ENCODE results near the gene OR4F6. TPM values are rescaled to one million over a fixed set of nuclear protein-coding genes. Genes with fewer than 3 reads are reported as not detected.
"Not testable (repeated sequence)": the region's sequence is repeated elsewhere in the genome, so short reads cannot be mapped to it uniquely, and the experiment has no call there.

The OR4F6 gene
- total and polyA plus RNA-seq, 2 experiments from 2014 or later: not detected

DNA sequence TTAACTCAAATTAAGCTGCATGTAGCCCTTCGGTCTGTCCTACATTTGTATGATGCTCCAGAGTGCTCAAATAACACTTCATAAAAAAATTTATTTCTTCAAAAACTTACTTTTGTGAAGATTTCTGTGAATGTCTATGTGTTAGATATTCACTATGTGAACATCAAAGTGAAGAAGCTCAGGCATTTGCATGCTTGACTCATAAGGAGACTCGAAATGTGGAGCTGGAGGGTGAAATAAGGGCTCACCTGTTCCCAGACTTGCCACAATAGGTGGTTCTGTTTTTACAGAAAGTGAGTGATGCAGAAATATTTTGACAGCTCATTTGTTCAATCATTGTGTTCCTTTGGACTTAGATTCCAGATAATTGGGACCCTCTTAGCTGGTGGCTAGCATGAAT, 16.9 kb upstream of the OR4F6 start:
- H3K79me2 ChIP-seq (replicated peaks; ENCODE audit: insufficient read depth); H3K27me3 Mint-ChIP-seq (ENCODE audit: insufficient read depth, low read depth, poor library complexity); H4K20me1 ChIP-seq (replicated peaks; ENCODE audit: insufficient read depth); H3K27me3 ChIP-seq (ENCODE audit: insufficient read depth); H3K36me3 Mint-ChIP-seq (ENCODE audit: low read depth); H3K4me3 Mint-ChIP-seq; H3K4me3 ChIP-seq; H3K4me1 Mint-ChIP-seq; H3K36me3 ChIP-seq (ENCODE audit: insufficient read depth); H3K27ac ChIP-seq (ENCODE audit: low read depth); ATAC-seq; DNase-seq (ENCODE audit: low spot score); H3K9me3 Mint-ChIP-seq; H2AFZ ChIP-seq; H3F3A ChIP-seq (replicated peaks; ENCODE audit: low read depth); H3K9me2 ChIP-seq (ENCODE audit: insufficient read depth); H3K27ac Mint-ChIP-seq; H3K4me1 ChIP-seq (ENCODE audit: insufficient read depth); H3K4me2 ChIP-seq: not testable (repeated sequence)

GRCh38 chr15:101788001-101788400, 15.3 kb upstream of the OR4F6 start:
- H3K79me2 ChIP-seq (replicated peaks; ENCODE audit: insufficient read depth); H3K36me3 Mint-ChIP-seq (ENCODE audit: low read depth); H3K9me2 ChIP-seq (ENCODE audit: insufficient read depth); H4K20me1 ChIP-seq (replicated peaks; ENCODE audit: insufficient read depth); DNase-seq (ENCODE audit: low spot score); H3K4me2 ChIP-seq; H3K36me3 ChIP-seq (ENCODE audit: insufficient read depth); ATAC-seq; H3K4me3 ChIP-seq; H3K27me3 Mint-ChIP-seq (ENCODE audit: insufficient read depth, low read depth, poor library complexity); H3K27ac Mint-ChIP-seq; H3K27ac ChIP-seq (ENCODE audit: low read depth); H3K4me1 Mint-ChIP-seq; H3K27me3 ChIP-seq (ENCODE audit: insufficient read depth); H3K9me3 Mint-ChIP-seq; H3F3A ChIP-seq (replicated peaks; ENCODE audit: low read depth); H3K4me1 ChIP-seq (ENCODE audit: insufficient read depth); H2AFZ ChIP-seq; H3K4me3 Mint-ChIP-seq: not testable (repeated sequence)

DNA sequence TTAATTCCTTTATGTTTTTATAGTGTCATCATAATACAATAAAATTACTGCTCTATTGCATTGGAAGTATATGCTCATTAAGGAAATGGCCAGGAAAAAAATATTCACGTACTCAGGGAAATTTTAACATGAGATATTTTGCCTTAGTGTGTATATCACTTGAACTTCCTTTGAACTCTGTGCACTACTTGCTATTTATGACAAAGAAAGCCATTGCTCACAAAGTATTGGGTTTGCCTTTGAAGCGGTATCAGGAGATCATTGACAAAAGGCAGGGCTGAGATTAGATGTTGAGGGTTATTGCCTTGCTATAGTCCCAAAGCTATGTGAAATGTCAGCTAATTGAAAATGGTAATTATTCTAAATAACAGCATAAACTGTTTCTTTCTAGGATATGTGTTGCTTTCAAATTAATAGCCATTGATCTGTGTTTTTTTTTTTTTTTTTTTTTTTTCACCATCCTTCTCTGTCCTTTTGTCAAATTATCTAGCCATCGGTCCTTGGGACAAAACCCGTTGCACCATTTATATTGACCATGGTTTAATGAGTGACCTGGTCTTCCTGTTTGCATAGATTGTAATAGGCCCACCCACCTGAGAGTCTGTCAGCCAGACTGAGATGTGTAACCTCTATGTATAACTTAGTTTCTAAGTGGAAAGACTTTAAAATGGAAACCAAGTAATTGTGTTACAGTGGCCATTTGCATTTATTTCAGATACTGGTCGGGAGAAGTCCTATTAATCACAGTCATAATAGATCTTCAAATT, 14.6 kb upstream of the OR4F6 start:
- not testable (repeated sequence) for H3F3A ChIP-seq (replicated peaks; ENCODE audit: low read depth); H3K79me2 ChIP-seq (replicated peaks; ENCODE audit: insufficient read depth); H3K27ac ChIP-seq (ENCODE audit: low read depth); H3K4me3 Mint-ChIP-seq; H4K20me1 ChIP-seq (replicated peaks; ENCODE audit: insufficient read depth); ATAC-seq; H3K9me3 Mint-ChIP-seq; H3K4me3 ChIP-seq; H3K36me3 ChIP-seq (ENCODE audit: insufficient read depth); H3K27me3 ChIP-seq (ENCODE audit: insufficient read depth); H3K36me3 Mint-ChIP-seq (ENCODE audit: low read depth); H3K4me1 ChIP-seq (ENCODE audit: insufficient read depth); H2AFZ ChIP-seq; DNase-seq (ENCODE audit: low spot score); H3K4me2 ChIP-seq; H3K9me2 ChIP-seq (ENCODE audit: insufficient read depth); H3K27ac Mint-ChIP-seq; H3K4me1 Mint-ChIP-seq; H3K27me3 Mint-ChIP-seq (ENCODE audit: insufficient read depth, low read depth, poor library complexity)

- not testable (repeated sequence) for H3K36me3 ChIP-seq (ENCODE audit: insufficient read depth); H3K36me3 Mint-ChIP-seq (ENCODE audit: low read depth); H3K27ac ChIP-seq (ENCODE audit: low read depth); H3K9me3 Mint-ChIP-seq; H2AFZ ChIP-seq; H3K4me3 Mint-ChIP-seq; DNase-seq (ENCODE audit: low spot score); H3K4me3 ChIP-seq; H4K20me1 ChIP-seq (replicated peaks; ENCODE audit: insufficient read depth); H3K27ac Mint-ChIP-seq; H3K79me2 ChIP-seq (replicated peaks; ENCODE audit: insufficient read depth); H3K9me2 ChIP-seq (ENCODE audit: insufficient read depth); H3K4me1 Mint-ChIP-seq; H3K27me3 ChIP-seq (ENCODE audit: insufficient read depth); H3F3A ChIP-seq (replicated peaks; ENCODE audit: low read depth); H3K4me1 ChIP-seq (ENCODE audit: insufficient read depth); H3K27me3 Mint-ChIP-seq (ENCODE audit: insufficient read depth, low read depth, poor library complexity); ATAC-seq; H3K4me2 ChIP-seq
Observed at GRCh38 chr15:101790748-101791147, 12.6 kb upstream of the OR4F6 start.

DNA sequence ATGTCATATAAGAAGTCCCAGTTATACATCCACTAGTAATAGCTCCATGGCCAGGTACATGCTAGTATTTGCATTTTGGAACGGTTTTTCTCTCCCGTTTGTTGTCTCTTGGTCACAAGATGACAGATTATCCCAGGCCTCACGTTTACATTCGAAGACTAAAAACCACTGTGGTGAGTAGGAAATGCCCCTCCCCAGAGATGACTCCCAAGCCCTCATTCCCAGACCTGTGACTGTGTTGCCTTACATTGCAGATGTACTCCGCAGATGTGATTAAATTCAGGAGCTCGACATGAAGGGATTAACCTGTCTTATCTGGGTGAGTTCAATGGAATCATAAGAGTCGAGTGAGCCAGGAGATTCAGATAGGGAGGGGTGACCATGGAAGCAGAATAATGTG, 9.3 kb upstream of the OR4F6 start:
- H3K27me3 ChIP-seq (ENCODE audit: insufficient read depth); ATAC-seq; H3K4me2 ChIP-seq: not testable (repeated sequence)

More for the DNA sequence above, 9.3 kb upstream of the OR4F6 start:
- not testable (repeated sequence) for H3K4me3 ChIP-seq; H3K79me2 ChIP-seq (replicated peaks; ENCODE audit: insufficient read depth); H3K36me3 ChIP-seq (ENCODE audit: insufficient read depth); H3K27ac ChIP-seq (ENCODE audit: low read depth); H3K4me1 ChIP-seq (ENCODE audit: insufficient read depth); H4K20me1 ChIP-seq (replicated peaks; ENCODE audit: insufficient read depth); H2AFZ ChIP-seq; H3K4me3 Mint-ChIP-seq; H3F3A ChIP-seq (replicated peaks; ENCODE audit: low read depth); H3K4me1 Mint-ChIP-seq; H3K36me3 Mint-ChIP-seq (ENCODE audit: low read depth); H3K27ac Mint-ChIP-seq; H3K9me3 Mint-ChIP-seq; H3K27me3 Mint-ChIP-seq (ENCODE audit: insufficient read depth, low read depth, poor library complexity); H3K9me2 ChIP-seq (ENCODE audit: insufficient read depth); DNase-seq (ENCODE audit: low spot score)
